Endothelial cell of umbilical vein (primary cell): Measurements from ENCODE around the gene KIAA1217. TPM values are rescaled to one million over a fixed set of nuclear protein-coding genes. Genes with fewer than 3 reads are reported as not detected.

Source experiments
- BruUV-seq: library from RNA; stranded (reverse); fragments of 400-500 nt; replicated peaks from 2 replicates; lab custom pipeline; 2021; lab: Mats Ljungman, UMichigan
- CTCF ChIA-PET: fragments of 300-600, 350-600 bp; sonication (Branson Sonifier 250); formaldehyde crosslinking; loops from one replicate; lab custom pipeline; 2021; ENCODE audit warnings: antibody characterized with exemption, inconsistent platforms; lab: Charles Lee
- POLR2A ChIA-PET: fragments of 300-600, 350-600 bp; sonication (Branson Sonifier 250); formaldehyde crosslinking; loops from one replicate; lab custom pipeline; 2021; ENCODE audit warnings: antibody characterized with exemption, inconsistent platforms; lab: Charles Lee
- DNase-seq: peaks from one replicate; pipeline ENCODE4 v3.0.0-alpha.2; 2011; ENCODE audit warnings: low read depth, low spot score
- FAIRE-seq: peaks from 2 replicates; lab custom pipeline; 2011; peaks lifted over from hg19 to GRCh38; lab: Jason Lieb, UNC
- H2AFZ ChIP-seq: 2 replicates; pipeline ENCODE4 v1.6.0; 2012; ENCODE audit warnings: low read depth, low read length, control low read depth, inconsistent platforms
- H3K27ac ChIP-seq: 2 replicates; pipeline ENCODE4 v1.5.1; 2011; ENCODE audit warnings: low read depth, mild to moderate bottlenecking, control low read depth, low read length, moderate library complexity; ENCODE audit not compliant: insufficient read depth
- H3K27me3 ChIP-seq, 2 experiments: 2 replicates each; pipeline versions ENCODE4 v1.6.0 to v1.6.1; 2011; ENCODE audit warnings: low read length in 2 of 2, mixed read lengths in 1 of 2; ENCODE audit not compliant: control insufficient read depth in 2 of 2, insufficient read depth in 2 of 2
- H3K36me3 ChIP-seq, 2 experiments: 2 replicates in 1 of 2; 3 replicates in 1 of 2; pipeline ENCODE4 v1.5.1; 2011; ENCODE audit warnings: low read length in 2 of 2, mild to moderate bottlenecking in 1 of 2, moderate library complexity in 1 of 2; ENCODE audit not compliant: control insufficient read depth in 2 of 2, insufficient read depth in 2 of 2; ENCODE audit errors: extremely low read depth in 1 of 2
- H3K4me1 ChIP-seq: 3 replicates; pipeline ENCODE4 v1.5.1; 2011; ENCODE audit warnings: mild to moderate bottlenecking, low read length; ENCODE audit not compliant: control insufficient read depth, insufficient read depth; ENCODE audit errors: extremely low read depth
- H3K4me2 ChIP-seq: 2 replicates; pipeline ENCODE4 v1.6.1; 2011; ENCODE audit warnings: low read length, control low read depth, mixed read lengths; ENCODE audit not compliant: insufficient read depth
- H3K4me3 ChIP-seq, 3 experiments: fragments of 200-600 bp in 1 of 3; sonication (generic), shearing (Covaris generic) in 1 of 3; replicated peaks in 1 of 3; 2 replicates each; pipeline ENCODE4 v1.5.1; 2011 to 2016; ENCODE audit warnings: control low read depth in 3 of 3, low read length in 3 of 3, mild to moderate bottlenecking in 2 of 3, inconsistent platforms in 1 of 3, low read depth in 1 of 3, moderate library complexity in 1 of 3; ENCODE audit not compliant: insufficient read depth in 1 of 3
- H3K79me2 ChIP-seq: 2 replicates; pipeline ENCODE4 v1.6.0; 2012; ENCODE audit warnings: low read length, inconsistent platforms; ENCODE audit not compliant: control insufficient read depth, insufficient read depth
- H3K9ac ChIP-seq: replicated peaks from 2 replicates; pipeline ENCODE3; 2011; ENCODE audit warnings: low read length, control low read depth; ENCODE audit not compliant: insufficient read depth; ENCODE audit errors: extremely low read depth
- H3K9me1 ChIP-seq: replicated peaks from 3 replicates; pipeline ENCODE4 v1.6.0; 2011; ENCODE audit warnings: mild to moderate bottlenecking, low read length; ENCODE audit not compliant: control insufficient read depth, insufficient read depth; ENCODE audit errors: extremely low read depth
- H3K9me3 ChIP-seq: replicated peaks from 2 replicates; pipeline ENCODE4 v1.5.1; 2012; ENCODE audit warnings: low read length, inconsistent platforms; ENCODE audit not compliant: control insufficient read depth, insufficient read depth
- H4K20me1 ChIP-seq: replicated peaks from 2 replicates; pipeline ENCODE3; 2011; ENCODE audit warnings: mild to moderate bottlenecking, low read length; ENCODE audit not compliant: control insufficient read depth, insufficient read depth; ENCODE audit errors: extremely low read depth
- EZH2 ChIP-seq: IDR thresholded peaks from 2 replicates; pipeline ENCODE4 v1.6.1; 2012; ENCODE audit warnings: borderline replicate concordance, low read depth, mild to moderate bottlenecking, moderate library complexity, low read length, inconsistent platforms; ENCODE audit not compliant: severe bottlenecking
- FOS ChIP-seq: IDR thresholded peaks from 2 replicates; pipeline ENCODE4 v1.6.1; 2011; ENCODE audit warnings: mild to moderate bottlenecking, low read length, moderate library complexity, borderline replicate concordance; ENCODE audit not compliant: insufficient read depth
- GATA2 ChIP-seq: IDR thresholded peaks from 2 replicates; pipeline ENCODE4 v1.7.0; 2011; ENCODE audit warnings: low read depth, mild to moderate bottlenecking, moderate library complexity, mixed read lengths, low read length; ENCODE audit not compliant: insufficient read length, insufficient read depth
- JUN ChIP-seq: IDR thresholded peaks from 2 replicates; pipeline ENCODE4 v1.6.1; 2011; ENCODE audit warnings: borderline replicate concordance, low read depth; ENCODE audit not compliant: insufficient read length, insufficient read depth
- MYC ChIP-seq: IDR thresholded peaks from one replicate; pipeline ENCODE4 v1.6.1; 2011; ENCODE audit warnings: mild to moderate bottlenecking, low read depth, low read length
- POLR2A ChIP-seq: IDR thresholded peaks from 2 replicates; pipeline ENCODE4 v1.6.1; 2012; ENCODE audit warnings: low read depth, mild to moderate bottlenecking, control low read depth, low read length
- POLR2AphosphoS5 ChIP-seq: IDR thresholded peaks from 2 replicates; pipeline ENCODE4 v1.6.1; 2012; ENCODE audit warnings: low read depth, mild to moderate bottlenecking, control low read depth, low read length, moderate library complexity; ENCODE audit not compliant: insufficient read depth
- dilution Hi-C: fragments of 300-500 bp; cut with MboI; formaldehyde crosslinking; loops from one replicate; pipeline ENCODE4 v1.15.0; 2019; ENCODE audit warnings: low sequenced_read_pairs; ENCODE audit not compliant: extremely low pct_ligation_motif_present
- intact Hi-C: fragments of 100-400 bp; cut with micrococcal nuclease; formaldehyde crosslinking; loops from one replicate; pipeline ENCODE4 v1.10.0; 2022
- polyA plus RNA-seq, 4 experiments: library from polyadenylated mRNA; depleted of rRNA in 3 of 4; stranded (reverse) in 3 of 4; unstranded in 1 of 4; fragments of >200 nt; gene quantifications; 2 replicates each; pipeline versions ENCODE4 v1.2.1 to v1.2.3, GENCODE V29; 2011 to 2012; ENCODE audit warnings: missing spikeins in 1 of 4
- total RNA-seq: library from RNA; stranded (reverse); gene quantifications from 2 replicates; pipeline ENCODE4 v1.2.3, GENCODE V29; 2021
- TF ChIP-seq, protein P1 (sequence below): IDR thresholded peaks from 2 replicates; pipeline ENCODE4 v1.6.1; 2011; ENCODE audit not compliant: insufficient read depth, insufficient read length
- TF ChIP-seq, protein P2 (sequence below), 2 donors: IDR thresholded peaks; 1 replicate in 1 of 2; 2 replicates in 1 of 2; pipeline ENCODE4 v1.5.1; 2011; ENCODE audit warnings: low read length in 2 of 2, mild to moderate bottlenecking in 2 of 2, moderate library complexity in 2 of 2, control low read depth in 1 of 2, inconsistent platforms in 1 of 2, low read depth in 1 of 2; ENCODE audit not compliant: insufficient read depth in 1 of 2; ENCODE audit errors: extremely low read depth in 1 of 2

Gene KIAA1217
- total and polyA plus RNA-seq, 2 donors (not counting 3 experiments of a cell fraction or from before 2014, with no cell fraction given) = 0.83 to 10.3 TPM

DNA sequence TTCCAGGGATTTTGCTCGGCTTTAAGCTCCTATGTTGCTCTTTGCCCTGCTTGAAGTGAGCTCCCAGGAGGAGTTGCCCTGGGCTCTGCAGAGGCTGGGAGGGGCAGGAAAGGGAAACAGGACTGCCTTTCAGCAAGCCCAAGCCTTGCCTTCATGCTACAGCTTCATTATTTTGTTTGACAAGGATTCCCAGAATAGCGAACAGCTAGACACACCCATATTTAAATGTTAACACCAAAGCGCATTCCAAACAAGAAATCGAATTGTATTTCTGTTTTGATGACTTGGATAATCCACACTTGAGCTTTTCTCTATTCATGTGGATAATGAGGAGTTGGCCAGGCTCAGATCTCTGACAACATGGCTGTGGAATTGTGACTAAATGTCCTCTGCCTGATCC lies 6.3 kb downstream of the KIAA1217 start:
- ChIA-PET POLR2A (no interaction called here), CTCF (no interaction called here)
- no peak for TF ChIP-seq GATA2
- TF ChIP-seq FOS = no peak
- TF ChIP-seq, protein P1, sequence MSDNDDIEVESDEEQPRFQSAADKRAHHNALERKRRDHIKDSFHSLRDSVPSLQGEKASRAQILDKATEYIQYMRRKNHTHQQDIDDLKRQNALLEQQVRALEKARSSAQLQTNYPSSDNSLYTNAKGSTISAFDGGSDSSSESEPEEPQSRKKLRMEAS = no peak
- TF ChIP-seq JUN = no peak
- TF ChIP-seq, protein P2, sequence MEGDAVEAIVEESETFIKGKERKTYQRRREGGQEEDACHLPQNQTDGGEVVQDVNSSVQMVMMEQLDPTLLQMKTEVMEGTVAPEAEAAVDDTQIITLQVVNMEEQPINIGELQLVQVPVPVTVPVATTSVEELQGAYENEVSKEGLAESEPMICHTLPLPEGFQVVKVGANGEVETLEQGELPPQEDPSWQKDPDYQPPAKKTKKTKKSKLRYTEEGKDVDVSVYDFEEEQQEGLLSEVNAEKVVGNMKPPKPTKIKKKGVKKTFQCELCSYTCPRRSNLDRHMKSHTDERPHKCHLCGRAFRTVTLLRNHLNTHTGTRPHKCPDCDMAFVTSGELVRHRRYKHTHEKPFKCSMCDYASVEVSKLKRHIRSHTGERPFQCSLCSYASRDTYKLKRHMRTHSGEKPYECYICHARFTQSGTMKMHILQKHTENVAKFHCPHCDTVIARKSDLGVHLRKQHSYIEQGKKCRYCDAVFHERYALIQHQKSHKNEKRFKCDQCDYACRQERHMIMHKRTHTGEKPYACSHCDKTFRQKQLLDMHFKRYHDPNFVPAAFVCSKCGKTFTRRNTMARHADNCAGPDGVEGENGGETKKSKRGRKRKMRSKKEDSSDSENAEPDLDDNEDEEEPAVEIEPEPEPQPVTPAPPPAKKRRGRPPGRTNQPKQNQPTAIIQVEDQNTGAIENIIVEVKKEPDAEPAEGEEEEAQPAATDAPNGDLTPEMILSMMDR (IDR thresholded peaks at IDR 0.05; ENCODE audit: extremely low read depth in 1 of 2, insufficient read depth in 1 of 2, low read depth in 1 of 2, low read length in 2 of 2) = no peak
- TF ChIP-seq EZH2 = no peak
- no peak for TF ChIP-seq POLR2A
- no peak for TF ChIP-seq MYC
- no peak for TF ChIP-seq POLR2AphosphoS5
- dilution Hi-C loops (no loop called here), intact Hi-C loops (no loop called here)
- H4K20me1 ChIP-seq = no peaks in the 10 kb centered on the region
- H3K27me3 ChIP-seq = no peaks in the 10 kb centered on the region
- H3K4me1 ChIP-seq = no peaks in the 10 kb centered on the region
- no peak overlapping the region for H3K27ac ChIP-seq
- H3K4me2 ChIP-seq = no peak overlapping the region
- no peak for DNase-seq
- H3K79me2 ChIP-seq = no peaks in the 10 kb centered on the region
- no peak overlapping the region for H2AFZ ChIP-seq
- BruUV-seq = no TSS peak
- no peak overlapping the region for H3K9ac ChIP-seq
- FAIRE-seq = no peak
- no peaks in the 10 kb centered on the region for H3K36me3 ChIP-seq
- H3K4me3 ChIP-seq = no peak overlapping the region
- no peaks in the 10 kb centered on the region for H3K9me1 ChIP-seq
- H3K9me3 ChIP-seq = no peaks in the 10 kb centered on the region
